ENCODE results near the gene LIF.
A peak's percentile ranks its signal among the peaks of the same experiment; 100 is the strongest.
"Not testable (repeated sequence)": the region's sequence is repeated elsewhere in the genome, so short reads cannot be mapped to it uniquely, and the experiment has no call there.

The LIF gene

GRCh38 chr22:30208631-30209603 is 37.6 kb downstream of the LIF start:
- no peak for DNase-seq (ENCODE audit: low read depth in 2 of 2)

- no peak for DNase-seq (ENCODE audit: low read depth in 2 of 2)
Observed at GRCh38 chr22:30206944-30207343, 39.6 kb downstream of the LIF start.

DNA sequence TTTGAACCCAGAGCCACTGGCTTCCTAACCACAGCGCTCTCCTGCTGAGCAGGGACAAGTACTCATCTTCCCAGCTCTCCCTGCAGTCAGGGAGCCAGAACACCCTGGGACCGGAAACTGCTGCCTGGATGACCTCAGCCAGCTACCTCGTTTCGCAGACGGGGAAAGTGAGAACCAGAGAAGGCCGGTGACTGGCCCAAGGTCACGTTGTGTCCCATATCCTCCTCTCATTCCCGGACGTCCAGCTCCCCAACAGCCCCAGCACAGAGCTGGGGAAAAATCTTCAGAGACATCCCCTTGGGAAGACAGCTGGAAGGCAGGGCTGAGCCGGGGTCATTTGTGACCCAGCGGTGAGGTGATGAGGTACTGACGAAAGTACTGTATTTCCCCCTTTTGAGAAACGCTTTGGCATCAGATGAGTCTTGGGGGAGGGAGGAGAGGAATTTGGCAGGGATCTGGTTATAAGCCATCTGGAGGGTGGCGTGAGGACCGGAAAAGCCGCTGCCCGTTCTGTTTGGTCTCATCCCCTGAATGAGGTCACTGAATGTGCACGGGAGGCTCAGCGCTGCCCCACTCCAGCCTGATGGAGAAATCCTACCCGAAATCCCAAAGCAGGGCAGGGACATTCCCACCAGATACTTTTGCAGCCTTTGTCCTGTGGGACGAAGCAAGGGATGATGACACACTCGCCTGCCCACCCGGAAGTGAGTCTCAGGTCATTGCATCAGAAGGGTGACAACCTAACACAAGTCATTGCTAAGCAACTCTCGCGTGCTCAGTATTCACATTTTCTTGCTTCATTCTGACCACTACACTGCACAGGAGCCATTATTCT is 41.1 kb downstream of the LIF start:
- no peak for DNase-seq (ENCODE audit: low read depth in 2 of 2)

- DNase-seq (ENCODE audit: low read depth in 2 of 2) = no peak
Observed at GRCh38 chr22:30204742-30205111, 41.8 kb downstream of the LIF start.

DNA sequence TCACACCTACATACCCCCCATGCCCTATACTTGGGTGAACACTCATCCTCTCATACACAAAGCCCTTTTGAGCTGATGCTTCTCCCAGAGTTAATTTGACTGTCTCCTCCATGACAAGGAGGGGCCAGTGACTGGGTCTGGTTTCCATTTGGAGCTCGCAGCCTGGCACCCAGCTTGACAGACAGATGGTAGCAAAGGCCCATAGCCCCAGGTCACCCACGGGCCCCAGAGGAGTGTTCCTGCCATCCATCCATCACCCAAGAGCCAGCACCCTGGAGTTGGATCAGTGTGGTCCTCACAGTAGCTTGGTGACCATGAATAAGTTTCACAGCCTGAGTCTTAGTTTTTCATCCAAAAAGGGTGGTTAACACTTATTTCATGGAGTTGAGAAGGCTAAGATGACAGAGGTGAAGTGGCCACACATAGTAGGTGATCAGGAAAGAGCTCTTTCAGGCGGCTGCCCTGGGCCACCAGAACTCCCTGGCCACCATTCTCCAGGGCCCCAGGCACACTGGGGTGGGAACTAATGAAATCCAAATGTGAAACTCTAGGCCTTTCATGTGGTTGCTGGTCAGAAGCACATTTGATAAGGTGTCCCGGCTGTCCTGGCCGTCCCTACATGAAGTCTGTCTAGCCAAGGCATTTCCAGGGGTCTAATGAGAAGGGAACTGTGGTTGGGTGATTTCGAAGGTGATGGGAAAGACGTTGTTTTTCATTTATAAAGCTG is 42.4 kb downstream of the LIF start:
- DNase-seq (ENCODE audit: low read depth in 2 of 2) = no peak

- no peak for DNase-seq (ENCODE audit: low read depth in 2 of 2)
Observed at GRCh38 chr22:30202531-30203006, 44.0 kb downstream of the LIF start.

- no peak for DNase-seq (ENCODE audit: low read depth in 2 of 2)
Observed at GRCh38 chr22:30201945-30202344, 44.6 kb downstream of the LIF start.

DNA sequence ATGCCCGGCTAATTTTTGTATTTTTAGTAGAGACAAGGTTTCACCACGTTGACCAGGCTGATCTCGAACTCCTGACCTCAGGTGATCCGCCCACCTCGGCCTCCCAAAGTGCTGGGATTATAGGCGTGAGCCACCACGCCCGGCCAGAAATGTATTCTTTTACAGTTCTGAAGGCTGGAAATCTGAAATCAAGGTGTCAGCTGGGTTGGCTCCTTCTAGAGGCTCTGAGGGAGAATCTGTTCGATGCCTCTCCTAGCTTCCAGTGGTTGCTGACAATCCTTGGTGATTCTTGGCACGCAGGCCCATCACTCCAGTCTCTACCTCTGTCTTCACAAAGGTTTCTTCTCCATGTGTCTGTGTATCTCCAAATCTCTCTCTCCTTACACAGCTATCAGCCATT is 45.7 kb downstream of the LIF start:
- not testable (repeated sequence) for DNase-seq (ENCODE audit: low read depth in 2 of 2)

GRCh38 chr22:30198921-30199320 is 47.6 kb downstream of the LIF start:
- DNase-seq (ENCODE audit: low read depth in 2 of 2) = no peak

- DNase-seq (ENCODE audit: low read depth in 2 of 2) = no peak
Observed at GRCh38 chr22:30198152-30198825, 48.3 kb downstream of the LIF start.

DNA sequence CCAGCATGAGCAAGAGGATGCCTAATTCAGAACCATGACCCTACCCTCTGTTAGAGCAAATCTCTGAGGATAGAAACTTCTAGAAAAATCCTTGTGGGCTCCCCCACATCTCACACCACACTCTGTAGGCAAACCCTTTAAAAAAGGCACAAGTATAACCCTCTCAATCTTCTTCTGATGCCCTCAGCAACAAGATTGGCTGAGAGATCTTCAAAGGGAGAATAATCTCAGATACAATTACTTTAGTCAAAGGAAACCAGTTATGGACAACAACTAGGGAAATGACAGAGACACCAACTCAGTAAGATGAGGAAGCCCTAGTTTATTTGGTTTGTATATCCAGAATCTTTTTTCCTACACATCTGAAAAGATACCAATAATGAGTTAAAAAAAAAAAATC is 49.2 kb downstream of the LIF start:
- DNase-seq (ENCODE audit: low read depth in 2 of 2) = no peak

DNA sequence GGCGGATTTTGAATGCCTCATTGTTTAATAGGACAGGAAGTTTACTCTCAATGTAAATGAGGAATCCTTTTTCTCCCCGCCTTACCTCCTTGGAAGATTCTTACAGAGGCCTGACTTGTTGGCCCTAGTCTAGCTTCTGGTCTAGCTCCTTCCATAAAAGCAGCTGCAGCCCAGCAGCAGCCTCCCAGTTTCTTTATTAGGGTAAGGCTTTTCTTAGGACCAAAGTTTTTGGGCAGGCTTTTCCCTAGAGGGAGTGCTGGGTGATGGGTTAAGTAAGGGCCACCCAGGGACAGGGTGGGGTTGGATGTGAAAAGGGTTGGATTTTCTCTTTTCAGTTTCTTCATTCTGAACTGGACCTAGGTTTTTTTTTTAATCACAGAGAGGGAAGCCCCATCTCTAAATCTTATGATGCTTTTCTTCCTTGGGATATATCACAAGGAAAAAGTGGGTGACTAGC is 49.7 kb downstream of the LIF start:
- no peak for DNase-seq (ENCODE audit: low read depth in 2 of 2)

DNA sequence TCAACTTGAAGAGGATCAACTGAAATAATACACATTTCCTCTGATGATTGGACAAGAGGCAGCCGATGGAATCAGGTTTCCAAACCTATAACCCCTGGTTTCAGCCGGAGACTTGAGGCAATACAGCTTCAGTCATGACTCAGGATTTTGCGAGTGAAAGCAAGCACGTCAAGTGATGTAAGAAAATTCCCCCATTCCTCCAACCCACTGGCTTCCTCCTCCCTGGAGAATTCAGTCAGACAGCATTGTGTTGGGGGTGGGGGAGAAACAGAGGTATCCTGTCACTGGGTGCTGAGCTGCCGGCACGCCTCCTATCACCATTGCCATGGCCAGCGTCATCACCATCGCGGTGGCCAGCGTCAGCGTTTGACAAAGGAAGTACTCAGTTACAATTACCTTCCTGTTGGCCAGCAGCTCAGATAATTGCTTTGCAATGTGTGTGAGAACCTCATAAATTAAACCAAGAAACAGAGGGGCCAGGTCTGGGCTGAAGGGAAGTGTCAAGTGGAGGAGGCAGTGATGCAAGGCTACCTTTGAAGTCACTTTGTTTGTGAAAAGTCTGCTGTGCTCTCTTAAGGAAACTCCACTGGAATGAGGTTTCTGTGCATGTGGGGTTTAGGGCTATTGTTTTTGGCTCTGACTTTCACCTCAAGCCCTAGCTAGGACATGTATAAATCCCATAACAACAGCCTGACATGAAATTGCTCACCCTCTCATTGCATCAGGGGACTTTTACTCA is 50.2 kb downstream of the LIF start:
- peak; percentile 48 to 56 for DNase-seq (ENCODE audit: low read depth in 2 of 2)

DNA sequence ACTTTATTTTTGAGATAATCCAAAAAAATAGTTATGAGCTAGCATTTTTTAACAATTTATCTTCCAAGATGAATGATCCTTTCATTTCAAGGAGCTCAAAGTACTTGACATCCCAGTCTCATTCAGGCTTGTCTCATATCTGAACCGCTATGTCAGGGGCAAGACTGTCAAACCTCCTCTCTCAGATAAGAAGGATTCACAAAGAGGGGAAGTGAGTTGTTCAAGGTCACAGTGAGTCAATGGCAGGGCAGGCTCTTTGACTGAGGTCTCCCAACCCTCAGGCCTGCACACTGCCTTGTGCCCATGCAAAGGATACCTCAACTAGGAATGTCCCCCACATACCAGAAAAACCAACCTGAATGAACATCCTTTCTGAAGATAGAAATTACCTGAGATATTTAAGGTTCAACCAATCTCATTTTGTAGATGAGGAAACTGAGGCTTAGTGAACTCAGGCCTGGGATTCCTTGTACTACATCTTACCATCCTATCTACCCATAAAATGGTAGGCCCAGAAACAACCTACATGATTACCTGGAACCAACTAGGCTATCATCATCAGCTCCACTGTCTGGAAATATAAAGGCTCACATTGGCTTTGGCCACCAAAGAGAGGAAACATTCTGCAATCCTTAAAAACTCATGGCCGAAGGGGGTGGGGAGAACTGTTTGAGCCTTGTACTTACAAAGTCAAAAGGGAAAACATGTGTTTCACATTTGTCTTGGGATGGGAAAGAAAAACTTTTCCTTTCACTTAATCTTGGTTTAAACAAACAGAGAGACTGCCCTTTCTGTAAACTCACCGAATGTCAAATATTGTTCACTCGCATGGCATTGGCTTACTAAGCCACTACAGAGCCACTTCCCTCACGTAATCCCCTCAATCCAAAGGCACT is 51.1 kb downstream of the LIF start:
- DNase-seq (ENCODE audit: low read depth in 2 of 2) = no peak

DNA sequence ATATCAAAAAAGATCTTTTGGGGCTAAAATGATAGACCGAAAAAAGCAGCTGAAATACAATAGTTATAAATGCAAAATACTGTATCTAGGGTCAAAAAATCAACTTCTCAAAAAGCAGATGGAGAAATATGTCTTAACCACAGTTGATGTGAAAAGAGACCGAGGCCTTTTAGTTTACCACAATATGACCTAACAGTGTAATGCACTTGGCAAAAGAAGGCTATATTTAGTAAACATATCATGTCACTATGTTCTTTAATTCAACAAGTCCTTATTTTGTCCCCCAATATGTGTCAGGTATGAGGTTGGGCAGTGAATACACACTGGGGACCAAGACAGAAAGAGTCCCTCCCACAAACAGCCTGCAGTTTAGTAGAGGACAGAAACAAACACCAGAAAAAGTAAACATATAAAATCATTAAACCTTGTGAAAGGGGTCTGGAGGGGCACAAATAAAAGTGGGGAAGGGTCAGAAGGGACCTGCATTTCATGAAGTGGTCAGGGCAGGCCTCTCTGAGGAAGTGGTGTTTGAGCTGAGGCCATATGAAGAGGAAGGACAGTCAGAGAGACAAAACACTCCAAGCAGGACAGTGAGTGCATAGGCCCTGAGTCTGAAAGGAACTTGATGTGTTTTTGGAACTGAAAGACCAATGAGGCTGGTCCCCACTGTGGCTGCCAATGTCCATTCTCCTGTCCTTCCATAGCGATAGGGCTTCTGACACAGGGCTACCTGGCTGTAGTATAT is 53.4 kb downstream of the LIF start:
- no peak for DNase-seq (ENCODE audit: low read depth in 2 of 2)

DNA sequence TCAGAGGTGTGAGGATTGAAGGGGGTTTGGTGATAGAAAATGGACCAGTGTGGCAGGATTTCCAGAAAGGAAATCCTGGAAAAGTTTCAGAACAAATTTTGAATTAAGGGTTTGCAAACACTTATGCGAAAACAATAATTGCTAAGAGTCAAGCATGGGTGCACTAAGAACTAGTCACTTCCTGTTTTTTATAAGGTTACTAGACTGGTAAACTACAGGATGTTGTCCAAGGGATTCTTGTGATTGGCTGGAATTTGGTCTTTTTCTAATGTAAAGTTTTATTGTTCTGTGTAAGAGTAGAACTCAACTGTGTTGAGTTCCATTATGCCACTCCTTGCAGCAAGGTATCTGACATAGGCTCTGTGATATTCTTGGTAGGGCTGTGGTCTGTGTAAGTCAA is 54.1 kb downstream of the LIF start:
- DNase-seq (ENCODE audit: low read depth in 2 of 2) = no peak

- DNase-seq (ENCODE audit: low read depth in 2 of 2) = no peak
Observed at GRCh38 chr22:30191040-30191701, 55.4 kb downstream of the LIF start.

DNA sequence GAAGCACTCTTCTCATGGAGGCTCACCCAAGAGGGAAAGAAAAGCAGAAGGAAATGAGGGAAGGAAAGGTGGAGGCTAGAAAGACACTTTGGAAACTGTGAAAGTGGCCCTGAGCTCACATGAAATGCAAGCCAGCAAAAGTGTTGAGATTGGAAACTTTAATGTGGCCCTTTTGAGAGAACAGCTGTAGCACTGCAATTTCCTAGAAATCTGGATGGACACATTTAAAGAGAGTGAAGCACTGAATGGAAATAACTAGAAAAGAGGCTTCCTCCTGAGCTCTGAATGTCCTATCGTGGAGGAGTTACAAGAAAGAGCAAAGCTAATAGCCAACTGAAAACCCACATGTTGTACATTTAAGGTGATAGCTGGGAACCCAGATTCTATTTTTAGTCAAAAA is 56.0 kb downstream of the LIF start:
- no peak for DNase-seq (ENCODE audit: low read depth in 2 of 2)

Data from stimulated activated CD8-positive, alpha-beta memory T cell treated with anti-CD3 and anti-CD28 coated beads, Interleukin-15, amount 100 ng/mL, for 48 hours (primary cell).